GM19455 (cell line): ENCODE measurements around the gene GJA1.
"Not testable (repeated sequence)": the region's sequence is repeated elsewhere in the genome, so short reads cannot be mapped to it uniquely, and the experiment has no call there.

ENCODE experiments used
- ATAC-seq: cut with Tn5 transposase; IDR thresholded peaks from one replicate; pipeline ENCODE4 v1.9.1; 2021; ENCODE audit not compliant: unreplicated experiment

The GJA1 gene

GRCh38 chr6:121436960-121437850 lies 1.8 kb downstream of the GJA1 start:
- ATAC-seq, result no peak

DNA sequence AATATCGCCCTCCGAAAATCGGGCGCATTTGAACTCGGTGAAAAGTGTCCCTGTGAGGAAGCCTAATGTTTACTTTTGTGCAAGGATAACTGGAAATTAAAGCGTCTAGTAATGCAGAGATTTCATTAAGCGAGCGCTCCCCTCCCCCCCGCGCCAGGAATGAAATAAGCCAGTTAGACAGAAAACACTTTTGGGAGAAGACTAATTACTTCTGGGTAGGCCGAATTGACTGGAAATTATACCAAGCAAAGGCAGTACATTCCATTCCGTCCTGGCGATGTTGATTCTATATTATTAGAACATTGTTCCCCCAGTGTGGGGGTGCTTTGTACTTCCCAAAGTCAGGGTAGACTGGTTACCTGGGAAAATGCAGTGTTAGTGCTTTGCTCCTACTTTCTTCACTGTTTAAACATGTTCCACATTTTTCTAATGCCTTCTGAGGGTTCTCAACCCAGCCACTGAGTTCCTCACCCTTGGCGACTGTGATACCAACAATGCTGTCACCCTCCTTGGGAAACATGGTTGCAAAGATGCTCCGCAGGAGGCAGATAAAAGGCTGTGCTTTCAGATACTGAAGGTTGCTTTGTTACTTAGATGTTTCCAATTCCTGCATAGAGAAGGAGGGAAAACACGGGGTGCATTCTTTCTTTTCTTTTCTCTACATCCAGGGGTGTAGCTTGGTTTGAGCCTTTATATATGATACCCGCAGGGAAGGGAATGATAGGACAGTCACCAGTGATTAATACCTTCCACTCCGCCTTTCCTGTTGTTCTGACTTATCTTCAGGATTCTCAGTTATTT lies 2.6 kb downstream of the GJA1 start:
- no peak for ATAC-seq

DNA sequence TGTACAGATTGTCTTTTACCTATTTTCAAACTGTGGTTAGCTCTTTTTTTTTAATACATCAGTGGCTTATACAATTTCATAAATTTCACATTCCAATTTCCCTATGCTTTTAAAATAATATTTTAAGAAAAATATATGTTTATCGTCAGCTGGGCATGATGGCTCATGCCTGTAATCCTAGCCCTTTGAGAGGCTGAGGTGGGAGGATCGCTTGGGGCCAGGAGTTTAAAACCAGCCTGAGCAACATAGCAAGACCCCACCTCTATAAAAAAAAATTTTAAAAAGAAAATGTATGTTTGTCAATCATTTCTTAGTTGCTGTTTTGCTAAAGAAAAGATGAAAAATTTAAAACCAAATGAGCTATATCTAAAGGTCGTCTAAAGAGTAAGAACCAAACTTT lies 3.4 kb downstream of the GJA1 start:
- no peak for ATAC-seq

DNA sequence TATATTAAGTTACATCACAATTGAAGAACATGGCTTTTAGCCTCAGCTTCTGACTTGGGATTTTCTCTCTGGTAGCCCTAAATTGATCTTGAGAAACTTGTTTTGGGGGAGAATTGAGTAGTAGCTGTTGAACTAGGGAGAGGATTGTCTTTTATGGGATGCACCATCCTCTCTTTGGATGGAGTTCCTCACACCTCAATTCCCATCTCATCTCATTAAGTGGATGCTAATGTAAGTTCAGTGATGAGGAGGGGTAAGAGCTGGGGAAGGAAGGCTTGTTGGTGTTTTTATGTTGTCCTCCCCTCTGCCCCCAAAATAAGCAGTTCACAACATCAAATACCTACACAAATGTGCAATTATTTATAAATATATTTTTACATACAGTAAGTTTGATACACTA lies 4.0 kb downstream of the GJA1 start:
- ATAC-seq, result no peak

- no peak for ATAC-seq
Measured at GRCh38 chr6:121439926-121440325, 4.5 kb downstream of the GJA1 start.

GRCh38 chr6:121441477-121441876 lies 6.0 kb downstream of the GJA1 start:
- ATAC-seq, result no peak

- ATAC-seq, result no peak
Measured at GRCh38 chr6:121442576-121442975, 7.1 kb downstream of the GJA1 start.

- no peak for ATAC-seq
Measured at GRCh38 chr6:121443971-121444541, 8.6 kb downstream of the GJA1 start.

DNA sequence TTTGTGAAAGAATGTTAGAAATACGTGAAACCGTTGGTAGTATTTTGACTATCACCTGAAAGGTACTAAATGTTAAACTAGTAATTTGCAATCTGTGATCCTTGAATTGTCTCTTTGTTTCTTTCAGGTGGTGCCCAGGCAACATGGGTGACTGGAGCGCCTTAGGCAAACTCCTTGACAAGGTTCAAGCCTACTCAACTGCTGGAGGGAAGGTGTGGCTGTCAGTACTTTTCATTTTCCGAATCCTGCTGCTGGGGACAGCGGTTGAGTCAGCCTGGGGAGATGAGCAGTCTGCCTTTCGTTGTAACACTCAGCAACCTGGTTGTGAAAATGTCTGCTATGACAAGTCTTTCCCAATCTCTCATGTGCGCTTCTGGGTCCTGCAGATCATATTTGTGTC lies 11.3 kb downstream of the GJA1 start:
- ATAC-seq, result not testable (repeated sequence)

GRCh38 chr6:121447746-121448145 lies 12.3 kb downstream of the GJA1 start:
- not testable (repeated sequence) for ATAC-seq

DNA sequence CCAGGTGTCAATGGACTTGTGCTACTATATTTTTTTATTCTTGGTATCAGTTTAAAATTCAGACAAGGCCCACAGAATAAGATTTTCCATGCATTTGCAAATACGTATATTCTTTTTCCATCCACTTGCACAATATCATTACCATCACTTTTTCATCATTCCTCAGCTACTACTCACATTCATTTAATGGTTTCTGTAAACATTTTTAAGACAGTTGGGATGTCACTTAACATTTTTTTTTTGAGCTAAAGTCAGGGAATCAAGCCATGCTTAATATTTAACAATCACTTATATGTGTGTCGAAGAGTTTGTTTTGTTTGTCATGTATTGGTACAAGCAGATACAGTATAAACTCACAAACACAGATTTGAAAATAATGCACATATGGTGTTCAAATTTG lies 13.1 kb downstream of the GJA1 start:
- ATAC-seq, result not testable (repeated sequence)

DNA sequence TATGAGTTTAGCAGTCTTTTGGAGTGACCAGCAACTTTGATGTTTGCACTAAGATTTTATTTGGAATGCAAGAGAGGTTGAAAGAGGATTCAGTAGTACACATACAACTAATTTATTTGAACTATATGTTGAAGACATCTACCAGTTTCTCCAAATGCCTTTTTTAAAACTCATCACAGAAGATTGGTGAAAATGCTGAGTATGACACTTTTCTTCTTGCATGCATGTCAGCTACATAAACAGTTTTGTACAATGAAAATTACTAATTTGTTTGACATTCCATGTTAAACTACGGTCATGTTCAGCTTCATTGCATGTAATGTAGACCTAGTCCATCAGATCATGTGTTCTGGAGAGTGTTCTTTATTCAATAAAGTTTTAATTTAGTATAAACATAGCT lies 13.9 kb downstream of the GJA1 start:
- no peak for ATAC-seq

GRCh38 chr6:121450242-121450641 lies 14.8 kb downstream of the GJA1 start:
- no peak for ATAC-seq

GRCh38 chr6:121451250-121451649 lies 15.8 kb downstream of the GJA1 start:
- no peak for ATAC-seq

DNA sequence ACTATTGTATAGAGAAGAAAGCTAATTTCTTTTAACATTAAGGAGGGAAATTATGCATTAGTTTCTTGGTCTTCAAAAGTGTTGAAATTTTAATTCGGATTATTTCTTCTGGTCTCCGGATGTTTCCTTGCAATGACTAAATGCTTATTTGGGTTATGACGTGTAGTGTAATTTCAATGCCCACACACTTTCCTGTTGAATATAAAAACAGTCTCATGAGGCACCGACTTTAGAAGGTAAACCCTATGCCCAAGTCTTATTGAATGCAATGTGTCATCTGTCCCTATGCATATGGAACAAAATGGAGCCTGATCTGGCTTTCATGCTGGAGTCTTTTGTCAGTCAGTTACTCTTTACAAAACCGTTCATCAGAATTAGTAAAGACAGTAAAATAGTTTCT lies 17.7 kb downstream of the GJA1 start:
- no peak for ATAC-seq

DNA sequence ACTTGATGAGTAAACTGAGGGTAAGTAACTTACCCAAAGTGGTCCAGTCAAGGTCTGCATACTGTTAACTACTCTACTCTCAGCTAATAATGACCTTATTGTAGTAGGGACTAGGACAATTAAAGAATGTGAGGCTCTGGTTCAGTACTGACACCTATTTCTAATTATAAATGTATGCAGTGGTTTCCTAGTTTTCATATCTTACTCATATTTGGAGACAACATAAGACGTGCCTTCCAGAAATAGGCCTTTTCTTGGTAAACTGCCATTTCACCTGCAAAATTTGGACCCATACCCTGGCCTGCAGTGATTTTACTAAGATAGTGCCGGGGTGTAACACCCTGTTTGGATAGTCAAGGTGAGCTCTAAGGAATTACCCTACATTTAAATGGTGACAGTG lies 24.7 kb downstream of the GJA1 start:
- ATAC-seq, result no peak

DNA sequence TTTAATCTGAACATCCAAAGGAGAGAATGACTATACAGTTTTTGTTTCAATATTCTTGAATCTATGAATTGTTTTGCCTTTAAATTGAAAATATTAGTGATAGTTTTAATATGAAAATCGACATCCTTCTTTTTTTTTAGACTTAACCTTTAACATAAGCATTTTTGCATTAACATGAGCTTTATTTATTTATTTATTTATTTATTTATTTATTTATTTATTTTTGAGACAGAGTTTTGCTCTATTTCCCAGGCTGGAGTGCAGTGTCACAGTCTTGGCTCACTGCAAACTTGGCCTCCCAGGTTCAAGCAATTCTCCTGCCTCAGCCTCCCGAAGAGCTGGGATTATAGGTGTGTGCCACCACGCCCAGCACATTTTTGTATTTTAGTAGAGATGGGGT lies 27.6 kb downstream of the GJA1 start:
- ATAC-seq, result no peak

GRCh38 chr6:121465101-121465500 lies 29.7 kb downstream of the GJA1 start:
- ATAC-seq, result no peak

GRCh38 chr6:121479486-121480098 lies 44.1 kb downstream of the GJA1 start:
- no peak for ATAC-seq

DNA sequence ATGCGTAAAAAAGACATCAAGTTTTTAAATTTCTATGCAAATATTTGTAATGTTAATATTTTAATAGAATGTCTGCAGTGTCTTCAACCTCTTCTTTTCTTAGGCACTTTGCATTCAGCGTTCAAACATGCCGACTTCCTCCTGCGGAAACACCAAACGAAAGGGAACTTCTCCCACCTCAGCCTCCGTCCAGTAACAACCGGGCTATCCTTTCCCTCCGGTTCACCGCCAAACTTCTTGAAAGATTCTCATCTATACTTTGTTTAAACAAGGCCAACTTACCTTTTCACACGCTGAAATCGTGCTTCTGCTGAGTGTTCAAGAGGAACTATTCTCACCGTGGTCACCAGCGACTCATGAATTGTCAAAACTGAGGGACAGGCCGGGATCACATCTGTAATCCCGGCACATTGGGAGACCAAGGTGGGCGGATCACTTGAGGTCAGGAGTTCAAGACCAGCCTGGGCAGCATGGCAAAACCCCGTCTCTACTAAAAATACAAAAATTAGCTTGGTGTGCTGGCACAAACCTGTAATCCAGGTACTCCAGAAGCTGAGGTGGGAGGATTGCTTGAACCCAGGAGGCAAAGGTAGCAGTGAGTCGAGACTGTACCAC lies 44.8 kb downstream of the GJA1 start:
- ATAC-seq, result no peak
